ENCODE measurements around the gene REEP5. TPM values are rescaled to one million over a fixed set of nuclear protein-coding genes. Genes with fewer than 3 reads are reported as not detected.
"Not testable (repeated sequence)": the region's sequence is repeated elsewhere in the genome, so short reads cannot be mapped to it uniquely, and the experiment has no call there.

The REEP5 gene
- total RNA-seq, 2 donors from 2014 or later = 61.0 to 164 TPM

GRCh38 chr5:112965733-112966306 is 43.8 kb upstream of the REEP5 start:
- Histone ChIP-seq H3K4me3 (no peak overlapping the region), H3K27me3 (replicated peaks; ENCODE audit: insufficient read depth) (no peaks in the 10 kb centered on the region), H3K4me1 (replicated peaks) (no peaks in the 10 kb centered on the region), H3K36me3 (no peaks in the 10 kb centered on the region), H3K9me3 (no peaks in the 10 kb centered on the region), H3K27ac (no peak overlapping the region)
- intact Hi-C loops (cut with DNase I) = no loop called here
- WGBS = 94% methylated on average over 8 of the region's 8 CpGs
- TF ChIP-seq POLR2A (IDR thresholded peaks at IDR 0.05) = no peak
- no peak for TF ChIP-seq POLR2AphosphoS5 (IDR thresholded peaks at IDR 0.05)
- TF ChIP-seq, protein P1, sequence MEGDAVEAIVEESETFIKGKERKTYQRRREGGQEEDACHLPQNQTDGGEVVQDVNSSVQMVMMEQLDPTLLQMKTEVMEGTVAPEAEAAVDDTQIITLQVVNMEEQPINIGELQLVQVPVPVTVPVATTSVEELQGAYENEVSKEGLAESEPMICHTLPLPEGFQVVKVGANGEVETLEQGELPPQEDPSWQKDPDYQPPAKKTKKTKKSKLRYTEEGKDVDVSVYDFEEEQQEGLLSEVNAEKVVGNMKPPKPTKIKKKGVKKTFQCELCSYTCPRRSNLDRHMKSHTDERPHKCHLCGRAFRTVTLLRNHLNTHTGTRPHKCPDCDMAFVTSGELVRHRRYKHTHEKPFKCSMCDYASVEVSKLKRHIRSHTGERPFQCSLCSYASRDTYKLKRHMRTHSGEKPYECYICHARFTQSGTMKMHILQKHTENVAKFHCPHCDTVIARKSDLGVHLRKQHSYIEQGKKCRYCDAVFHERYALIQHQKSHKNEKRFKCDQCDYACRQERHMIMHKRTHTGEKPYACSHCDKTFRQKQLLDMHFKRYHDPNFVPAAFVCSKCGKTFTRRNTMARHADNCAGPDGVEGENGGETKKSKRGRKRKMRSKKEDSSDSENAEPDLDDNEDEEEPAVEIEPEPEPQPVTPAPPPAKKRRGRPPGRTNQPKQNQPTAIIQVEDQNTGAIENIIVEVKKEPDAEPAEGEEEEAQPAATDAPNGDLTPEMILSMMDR (IDR thresholded peaks at IDR 0.05) = no peak
- no peak for DNase-seq (ENCODE audit: low spot score)

DNA sequence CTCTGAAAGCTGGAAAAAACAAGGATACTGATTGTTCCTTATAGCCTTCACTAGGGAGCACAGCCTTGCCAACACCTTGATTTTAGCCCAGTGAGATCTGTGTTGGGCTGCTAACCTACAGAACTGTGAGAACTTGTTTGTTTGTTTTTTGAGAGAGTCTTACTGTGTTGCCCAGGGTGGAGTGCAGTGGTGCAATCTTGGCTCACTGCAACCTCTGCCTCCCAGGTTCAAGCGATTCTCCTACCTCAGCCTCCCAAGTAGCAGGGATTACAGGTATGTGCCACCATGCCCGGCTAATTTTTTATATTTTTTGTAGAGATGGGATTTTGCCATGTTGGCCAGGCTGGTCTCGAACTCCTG is 41.3 kb upstream of the REEP5 start:
- 92% methylated on average over 3 of the region's 3 CpGs for WGBS
- H3K4me3 ChIP-seq; H3K27me3 ChIP-seq (replicated peaks; ENCODE audit: insufficient read depth); H3K4me1 ChIP-seq (replicated peaks); DNase-seq (ENCODE audit: low spot score); H3K36me3 ChIP-seq; intact Hi-C loops (cut with DNase I); H3K27ac ChIP-seq; H3K9me3 ChIP-seq: not testable (repeated sequence)

DNA sequence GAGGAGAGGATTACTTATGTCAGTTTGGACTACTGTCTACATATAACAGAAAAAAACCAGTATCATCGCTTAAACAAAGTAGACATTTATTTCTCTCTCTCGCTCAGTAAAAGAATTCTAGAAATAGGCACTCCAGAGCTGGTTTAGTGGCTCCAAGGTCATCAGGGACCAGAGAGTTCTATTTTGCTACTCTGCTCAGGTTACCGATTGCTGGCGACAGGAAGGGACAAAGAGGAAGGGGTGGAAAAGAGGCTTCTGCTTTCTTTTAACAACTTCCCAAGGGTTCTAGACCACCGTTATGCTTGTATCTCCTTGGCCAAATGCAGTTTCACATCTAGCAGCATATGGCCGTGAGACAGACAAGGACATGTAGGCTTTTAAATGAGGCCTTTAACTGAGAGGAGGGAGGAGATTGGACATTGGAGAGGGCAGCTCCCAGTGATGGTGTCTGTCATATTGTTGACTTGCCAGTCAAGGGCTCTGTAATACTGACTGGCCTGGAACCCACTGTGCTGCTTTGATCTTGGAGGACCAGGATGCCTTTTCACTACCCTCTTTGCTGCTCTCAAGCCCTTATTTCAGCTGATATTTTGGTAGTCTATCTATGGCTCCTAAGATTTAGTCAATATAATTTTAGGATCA is 39.0 kb upstream of the REEP5 start:
- Histone ChIP-seq H3K27me3 (replicated peaks; ENCODE audit: insufficient read depth) (no peaks in the 10 kb centered on the region), H3K4me3 (no peak overlapping the region), H3K9me3 (no peaks in the 10 kb centered on the region), H3K36me3 (no peaks in the 10 kb centered on the region), H3K27ac (no peak overlapping the region), H3K4me1 (replicated peaks) (no peaks in the 10 kb centered on the region)
- intact Hi-C loops (cut with DNase I) = no loop called here
- 86% methylated on average over 6 of the region's 6 CpGs for WGBS
- TF ChIP-seq POLR2A (IDR thresholded peaks at IDR 0.05) = no peak
- no peak for TF ChIP-seq POLR2AphosphoS5 (IDR thresholded peaks at IDR 0.05)
- TF ChIP-seq, protein P1 (IDR thresholded peaks at IDR 0.05) = no peak
- DNase-seq (ENCODE audit: low spot score) = no peak

DNA sequence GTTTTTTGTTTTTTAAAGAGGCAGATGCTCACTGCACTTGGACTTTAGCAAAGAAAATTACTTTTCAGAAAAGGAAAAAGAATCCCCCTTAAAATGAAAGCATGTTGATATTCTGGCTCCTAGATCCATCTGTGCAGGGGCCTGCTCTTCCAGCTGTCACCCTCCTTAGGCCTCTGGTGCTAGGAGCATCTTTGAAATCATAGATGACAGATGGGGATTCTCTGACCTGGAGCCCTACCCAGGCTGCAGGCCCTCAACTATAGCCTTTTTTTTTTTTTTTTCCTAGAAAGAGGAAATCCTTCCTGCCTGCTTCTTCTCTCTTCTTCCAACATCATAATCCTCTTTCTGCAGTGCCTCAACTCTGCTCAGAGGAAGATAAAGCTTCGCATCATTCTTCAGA is 38.3 kb upstream of the REEP5 start:
- 88% methylated on average over 1 of the region's 1 CpG for WGBS
- H3K36me3 ChIP-seq = no peaks in the 10 kb centered on the region
- H3K27ac ChIP-seq = no peak overlapping the region
- no peak for TF ChIP-seq POLR2A (IDR thresholded peaks at IDR 0.05)
- TF ChIP-seq, protein P1 (IDR thresholded peaks at IDR 0.05) = no peak
- TF ChIP-seq POLR2AphosphoS5 (IDR thresholded peaks at IDR 0.05) = no peak
- H3K4me3 ChIP-seq = no peak overlapping the region
- DNase-seq (ENCODE audit: low spot score) = no peak
- intact Hi-C loops (cut with DNase I) = no loop called here
- H3K4me1 ChIP-seq (replicated peaks) = no peaks in the 10 kb centered on the region
- no peaks in the 10 kb centered on the region for H3K9me3 ChIP-seq
- H3K27me3 ChIP-seq (replicated peaks; ENCODE audit: insufficient read depth) = no peaks in the 10 kb centered on the region

DNA sequence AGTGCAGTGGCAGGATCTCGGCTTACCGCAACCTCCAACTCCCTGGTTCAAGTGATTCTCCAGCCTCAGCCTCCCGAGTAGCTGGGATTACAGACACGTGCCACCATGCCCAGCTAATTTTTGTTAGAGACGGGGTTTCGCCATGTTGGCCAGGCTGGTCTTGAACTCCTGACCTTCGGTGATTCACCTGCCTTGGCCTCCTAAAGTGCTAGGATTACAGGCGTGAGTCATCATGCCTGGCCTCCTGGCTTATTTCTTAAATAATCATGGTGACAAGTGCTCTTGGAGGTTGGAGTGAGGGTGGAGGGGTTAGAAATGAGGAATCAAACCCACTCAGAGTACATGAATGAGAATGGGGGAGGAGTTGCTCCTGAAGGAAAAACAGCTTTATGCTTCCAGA is 37.8 kb upstream of the REEP5 start:
- not testable (repeated sequence) for H3K4me1 ChIP-seq (replicated peaks)
- WGBS = 84% methylated on average over 8 of the region's 8 CpGs

More for the DNA sequence above, 37.8 kb upstream of the REEP5 start:
- not testable (repeated sequence) for H3K36me3 ChIP-seq; DNase-seq (ENCODE audit: low spot score); H3K27me3 ChIP-seq (replicated peaks; ENCODE audit: insufficient read depth); H3K27ac ChIP-seq; H3K4me3 ChIP-seq; H3K9me3 ChIP-seq
- intact Hi-C loops (cut with DNase I) = loop anchor here (5.0 kb wide), 1 partner anchor 38 kb away; the partner anchor contains the start of gene REEP5
